Measurements from ENCODE around the gene BRF1. TPM values are rescaled to one million over a fixed set of nuclear protein-coding genes. Genes with fewer than 3 reads are reported as not detected.

The BRF1 gene
- total and polyA plus RNA-seq, 2 of the 13 experiments (the other 11 are each of a cell fraction or from before 2014, with no cell fraction given) = 5.1 to 11.0 TPM

DNA sequence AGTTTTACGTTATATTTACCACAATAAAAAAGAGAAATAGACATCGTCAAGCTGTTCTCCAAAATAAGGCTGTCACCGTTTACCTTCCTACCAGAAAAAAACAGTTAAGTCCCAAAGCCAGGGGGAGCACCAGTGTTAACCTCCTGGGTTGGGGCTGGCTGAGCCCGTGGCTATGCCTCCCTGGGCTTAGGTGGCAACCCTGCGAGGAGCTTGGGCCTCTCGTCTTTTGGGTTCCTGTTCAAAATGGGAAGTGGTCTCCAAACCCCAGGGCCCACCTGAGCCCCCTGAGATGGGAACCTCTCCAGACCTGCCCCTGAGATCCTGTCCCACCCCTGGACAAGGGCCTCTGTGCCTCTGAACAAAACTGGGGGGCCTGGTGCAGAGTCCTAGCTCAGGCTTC is 36.6 kb upstream of the BRF1 start (continued):
- TF ChIP-seq, protein P1, sequence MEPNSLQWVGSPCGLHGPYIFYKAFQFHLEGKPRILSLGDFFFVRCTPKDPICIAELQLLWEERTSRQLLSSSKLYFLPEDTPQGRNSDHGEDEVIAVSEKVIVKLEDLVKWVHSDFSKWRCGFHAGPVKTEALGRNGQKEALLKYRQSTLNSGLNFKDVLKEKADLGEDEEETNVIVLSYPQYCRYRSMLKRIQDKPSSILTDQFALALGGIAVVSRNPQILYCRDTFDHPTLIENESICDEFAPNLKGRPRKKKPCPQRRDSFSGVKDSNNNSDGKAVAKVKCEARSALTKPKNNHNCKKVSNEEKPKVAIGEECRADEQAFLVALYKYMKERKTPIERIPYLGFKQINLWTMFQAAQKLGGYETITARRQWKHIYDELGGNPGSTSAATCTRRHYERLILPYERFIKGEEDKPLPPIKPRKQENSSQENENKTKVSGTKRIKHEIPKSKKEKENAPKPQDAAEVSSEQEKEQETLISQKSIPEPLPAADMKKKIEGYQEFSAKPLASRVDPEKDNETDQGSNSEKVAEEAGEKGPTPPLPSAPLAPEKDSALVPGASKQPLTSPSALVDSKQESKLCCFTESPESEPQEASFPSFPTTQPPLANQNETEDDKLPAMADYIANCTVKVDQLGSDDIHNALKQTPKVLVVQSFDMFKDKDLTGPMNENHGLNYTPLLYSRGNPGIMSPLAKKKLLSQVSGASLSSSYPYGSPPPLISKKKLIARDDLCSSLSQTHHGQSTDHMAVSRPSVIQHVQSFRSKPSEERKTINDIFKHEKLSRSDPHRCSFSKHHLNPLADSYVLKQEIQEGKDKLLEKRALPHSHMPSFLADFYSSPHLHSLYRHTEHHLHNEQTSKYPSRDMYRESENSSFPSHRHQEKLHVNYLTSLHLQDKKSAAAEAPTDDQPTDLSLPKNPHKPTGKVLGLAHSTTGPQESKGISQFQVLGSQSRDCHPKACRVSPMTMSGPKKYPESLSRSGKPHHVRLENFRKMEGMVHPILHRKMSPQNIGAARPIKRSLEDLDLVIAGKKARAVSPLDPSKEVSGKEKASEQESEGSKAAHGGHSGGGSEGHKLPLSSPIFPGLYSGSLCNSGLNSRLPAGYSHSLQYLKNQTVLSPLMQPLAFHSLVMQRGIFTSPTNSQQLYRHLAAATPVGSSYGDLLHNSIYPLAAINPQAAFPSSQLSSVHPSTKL (CRISPR knock-in tag; IDR thresholded peaks at IDR 0.05) = no peak
- TF ChIP-seq PCBP2 (optimal IDR thresholded peaks at IDR 0.05; ENCODE audit: low read depth, low read length, poor library complexity, severe bottlenecking) (no peak), ZFP37 (CRISPR knock-in tag; IDR thresholded peaks at IDR 0.05; ENCODE audit: borderline replicate concordance) (no peak)
- TF ChIP-seq, protein P2, sequence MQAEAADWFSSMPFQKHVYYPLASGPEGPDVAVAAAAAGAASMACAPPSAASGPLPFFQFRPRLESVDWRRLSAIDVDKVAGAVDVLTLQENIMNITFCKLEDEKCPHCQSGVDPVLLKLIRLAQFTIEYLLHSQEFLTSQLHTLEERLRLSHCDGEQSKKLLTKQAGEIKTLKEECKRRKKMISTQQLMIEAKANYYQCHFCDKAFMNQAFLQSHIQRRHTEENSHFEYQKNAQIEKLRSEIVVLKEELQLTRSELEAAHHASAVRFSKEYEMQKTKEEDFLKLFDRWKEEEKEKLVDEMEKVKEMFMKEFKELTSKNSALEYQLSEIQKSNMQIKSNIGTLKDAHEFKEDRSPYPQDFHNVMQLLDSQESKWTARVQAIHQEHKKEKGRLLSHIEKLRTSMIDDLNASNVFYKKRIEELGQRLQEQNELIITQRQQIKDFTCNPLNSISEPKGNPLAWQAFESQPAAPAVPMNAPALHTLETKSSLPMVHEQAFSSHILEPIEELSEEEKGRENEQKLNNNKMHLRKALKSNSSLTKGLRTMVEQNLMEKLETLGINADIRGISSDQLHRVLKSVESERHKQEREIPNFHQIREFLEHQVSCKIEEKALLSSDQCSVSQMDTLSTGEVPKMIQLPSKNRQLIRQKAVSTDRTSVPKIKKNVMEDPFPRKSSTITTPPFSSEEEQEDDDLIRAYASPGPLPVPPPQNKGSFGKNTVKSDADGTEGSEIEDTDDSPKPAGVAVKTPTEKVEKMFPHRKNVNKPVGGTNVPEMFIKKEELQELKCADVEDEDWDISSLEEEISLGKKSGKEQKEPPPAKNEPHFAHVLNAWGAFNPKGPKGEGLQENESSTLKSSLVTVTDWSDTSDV (CRISPR knock-in tag; IDR thresholded peaks at IDR 0.05) = no peak

Data from HepG2 (cell line).